Choroid plexus epithelial cell (primary cell): ENCODE data around the gene MCEMP1.

Experiments
- DNase-seq: peaks from one replicate; pipeline ENCODE4 v3.0.0-alpha.2; 2010; ENCODE audit warnings: low read depth
- H3K4me3 ChIP-seq: 2 replicates; pipeline ENCODE4 v1.5.1; 2011; ENCODE audit warnings: low read depth, mild to moderate bottlenecking, control low read depth, low read length, moderate library complexity
- TF ChIP-seq, protein P1 (sequence below): conservative IDR thresholded peaks from 2 replicates; pipeline ENCODE4 v1.5.1; 2011; ENCODE audit warnings: low read depth, mild to moderate bottlenecking, control low read depth, inconsistent platforms, low read length, moderate library complexity

Gene MCEMP1, protein sequence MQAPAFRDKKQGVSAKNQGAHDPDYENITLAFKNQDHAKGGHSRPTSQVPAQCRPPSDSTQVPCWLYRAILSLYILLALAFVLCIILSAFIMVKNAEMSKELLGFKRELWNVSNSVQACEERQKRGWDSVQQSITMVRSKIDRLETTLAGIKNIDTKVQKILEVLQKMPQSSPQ

DNA sequence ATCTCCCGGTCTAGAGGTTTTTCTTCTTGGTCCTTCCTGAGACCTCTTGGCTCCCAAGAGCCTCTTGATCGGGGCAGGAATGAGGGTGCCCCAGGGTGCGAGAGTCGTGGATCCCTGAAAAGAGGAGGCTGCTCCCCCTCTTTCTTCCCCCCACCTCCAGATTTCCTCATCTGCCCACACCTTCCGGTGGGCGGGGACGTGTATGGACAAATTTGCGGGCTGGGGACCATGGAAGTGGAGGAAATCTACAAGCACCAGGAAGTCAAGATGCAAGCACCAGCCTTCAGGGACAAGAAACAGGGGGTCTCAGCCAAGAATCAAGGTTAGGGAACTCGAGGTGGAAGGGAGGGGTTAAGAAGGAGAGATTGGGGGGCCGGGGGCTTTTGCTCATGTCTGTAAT is at the start of gene MCEMP1:
TSS of gene MCEMP1 (plus strand) at position 237 of the 400 bp plus-strand sequence. CDS start at position 268, 31 bp downstream.
- DNase-seq, result no peak
- H3K4me3 ChIP-seq, result no peak within 1 kb of the TSS
- TF ChIP-seq, protein P1, sequence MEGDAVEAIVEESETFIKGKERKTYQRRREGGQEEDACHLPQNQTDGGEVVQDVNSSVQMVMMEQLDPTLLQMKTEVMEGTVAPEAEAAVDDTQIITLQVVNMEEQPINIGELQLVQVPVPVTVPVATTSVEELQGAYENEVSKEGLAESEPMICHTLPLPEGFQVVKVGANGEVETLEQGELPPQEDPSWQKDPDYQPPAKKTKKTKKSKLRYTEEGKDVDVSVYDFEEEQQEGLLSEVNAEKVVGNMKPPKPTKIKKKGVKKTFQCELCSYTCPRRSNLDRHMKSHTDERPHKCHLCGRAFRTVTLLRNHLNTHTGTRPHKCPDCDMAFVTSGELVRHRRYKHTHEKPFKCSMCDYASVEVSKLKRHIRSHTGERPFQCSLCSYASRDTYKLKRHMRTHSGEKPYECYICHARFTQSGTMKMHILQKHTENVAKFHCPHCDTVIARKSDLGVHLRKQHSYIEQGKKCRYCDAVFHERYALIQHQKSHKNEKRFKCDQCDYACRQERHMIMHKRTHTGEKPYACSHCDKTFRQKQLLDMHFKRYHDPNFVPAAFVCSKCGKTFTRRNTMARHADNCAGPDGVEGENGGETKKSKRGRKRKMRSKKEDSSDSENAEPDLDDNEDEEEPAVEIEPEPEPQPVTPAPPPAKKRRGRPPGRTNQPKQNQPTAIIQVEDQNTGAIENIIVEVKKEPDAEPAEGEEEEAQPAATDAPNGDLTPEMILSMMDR, result no peak

DNA sequence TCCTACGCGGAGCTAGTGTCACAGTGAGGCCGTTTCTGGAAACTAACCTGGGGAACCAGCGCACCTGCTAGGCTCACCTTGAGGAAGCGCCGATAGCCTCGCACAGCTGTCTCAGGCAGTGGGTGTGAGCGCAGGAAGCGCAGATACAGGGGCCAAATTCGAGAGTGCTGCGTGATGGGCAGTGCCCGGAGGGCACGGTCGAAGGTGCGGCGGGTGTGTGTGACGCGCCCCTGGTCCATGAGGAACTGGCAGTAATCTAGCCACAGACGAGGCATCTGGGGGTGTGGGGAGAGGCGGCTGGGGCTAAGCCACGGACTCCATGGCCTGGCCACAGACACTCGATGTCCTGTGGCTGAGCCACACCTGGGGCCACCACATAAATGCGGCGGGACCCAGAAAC is 49.7 kb upstream of the MCEMP1 start:
- TF ChIP-seq, protein P1, result no peak
- no peak for DNase-seq
- no peak overlapping the region for H3K4me3 ChIP-seq

DNA sequence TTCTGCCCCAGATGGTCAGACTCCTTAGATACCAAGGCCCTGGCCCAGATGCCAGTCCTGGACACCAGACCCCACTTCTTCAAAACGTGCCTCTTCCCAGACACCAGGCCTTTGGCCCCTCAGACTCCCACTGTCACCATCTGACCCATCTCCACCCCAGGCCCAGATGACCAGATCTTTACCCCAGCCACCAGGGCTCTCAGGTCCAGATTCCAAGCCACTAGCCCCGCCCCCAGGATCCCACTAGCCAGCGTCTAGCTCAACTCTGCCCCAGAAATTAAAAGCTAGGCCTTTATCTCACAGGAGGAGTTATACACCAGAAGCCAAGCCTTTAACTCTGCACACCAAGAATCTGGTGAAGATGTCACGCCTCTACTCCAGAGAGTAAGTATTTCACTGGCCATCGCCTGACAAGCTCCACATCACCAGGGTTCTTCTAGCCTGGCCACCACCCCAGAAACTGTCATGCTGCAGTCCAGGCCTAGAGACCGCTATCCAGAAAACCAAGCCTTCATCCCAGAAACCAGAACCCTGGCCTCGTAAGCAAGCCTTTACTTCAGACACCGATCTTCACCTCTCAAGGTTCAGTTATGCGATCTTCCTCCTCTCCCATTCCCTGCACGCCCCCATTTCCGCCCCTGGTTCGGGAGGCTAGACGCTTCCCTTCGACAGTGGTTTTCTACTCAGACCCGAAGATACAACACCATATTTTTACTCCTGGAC is 48.1 kb upstream of the MCEMP1 start:
- H3K4me3 ChIP-seq, result peak overlapping the region; percentile 97
- TF ChIP-seq, protein P1, result no peak
- peak; percentile 5 for DNase-seq

DNA sequence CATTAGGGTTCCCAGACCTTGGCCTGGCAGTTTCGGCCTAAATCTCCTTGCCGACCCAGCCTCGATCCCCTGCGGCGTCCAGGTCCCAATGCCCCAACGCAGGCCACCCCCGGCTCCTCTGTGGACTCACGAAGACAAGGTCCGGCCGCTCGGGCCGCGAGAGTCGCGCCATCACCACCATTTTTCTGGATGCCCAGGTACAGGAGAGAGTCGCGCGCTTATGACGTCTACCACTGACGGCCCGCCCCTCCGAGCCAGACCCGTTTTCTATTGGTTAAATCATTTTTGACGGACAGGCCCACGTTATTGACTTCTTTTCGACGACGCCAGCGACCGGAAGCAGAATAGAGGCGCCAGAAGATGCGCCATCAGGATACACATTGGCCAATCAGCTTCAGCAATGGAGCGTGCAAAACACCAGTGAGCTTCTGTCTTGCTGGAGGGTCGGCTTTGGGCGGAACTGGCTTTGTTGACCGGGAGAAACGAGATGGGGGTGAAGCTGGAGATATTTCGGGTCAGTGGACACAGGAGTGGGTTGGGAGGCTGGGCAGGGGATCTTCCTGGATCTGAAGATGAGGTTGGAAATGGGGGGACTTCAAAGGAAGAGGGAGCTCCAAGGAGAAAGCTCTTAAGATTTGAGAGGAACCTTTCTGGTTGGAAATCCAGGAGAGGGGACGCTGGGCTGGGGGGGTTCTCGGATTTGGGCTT is 47.4 kb upstream of the MCEMP1 start, which contains the start of the genes PET100 and XAB2:
TSS of gene PET100 (plus strand) at position 447 of the 708 bp plus-strand sequence. CDS start at position 488, 41 bp downstream.
TSS of gene XAB2 (minus strand) at position 199 of the 708 bp plus-strand sequence. CDS start at position 181, 18 bp downstream.
- H3K4me3 ChIP-seq, result peak within 1 kb of the TSS; percentile 97
- TF ChIP-seq, protein P1, result no peak
- DNase-seq, result peak; percentile 100

DNA sequence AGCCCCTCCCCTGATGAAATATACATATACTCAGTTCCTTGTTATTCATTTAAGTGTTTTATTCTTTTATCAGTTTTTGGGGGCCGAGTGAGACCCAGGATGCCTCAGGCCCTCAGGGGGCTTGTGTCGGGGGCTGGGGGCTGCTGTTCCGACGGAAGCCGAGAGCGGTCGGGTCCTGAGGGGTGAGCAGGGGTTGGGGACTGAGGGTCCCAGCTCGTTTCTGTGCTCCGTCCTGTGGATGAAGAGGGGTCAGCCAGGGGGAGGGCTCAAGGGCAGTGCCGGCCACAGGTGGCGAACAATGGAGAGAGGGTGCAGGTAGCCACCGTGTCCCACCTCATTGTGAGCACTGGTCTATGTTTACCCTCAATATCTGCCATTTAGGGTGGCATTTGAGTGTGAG is 45.3 kb upstream of the MCEMP1 start:
- H3K4me3 ChIP-seq, result no peak overlapping the region
- TF ChIP-seq, protein P1, result no peak
- no peak for DNase-seq

DNA sequence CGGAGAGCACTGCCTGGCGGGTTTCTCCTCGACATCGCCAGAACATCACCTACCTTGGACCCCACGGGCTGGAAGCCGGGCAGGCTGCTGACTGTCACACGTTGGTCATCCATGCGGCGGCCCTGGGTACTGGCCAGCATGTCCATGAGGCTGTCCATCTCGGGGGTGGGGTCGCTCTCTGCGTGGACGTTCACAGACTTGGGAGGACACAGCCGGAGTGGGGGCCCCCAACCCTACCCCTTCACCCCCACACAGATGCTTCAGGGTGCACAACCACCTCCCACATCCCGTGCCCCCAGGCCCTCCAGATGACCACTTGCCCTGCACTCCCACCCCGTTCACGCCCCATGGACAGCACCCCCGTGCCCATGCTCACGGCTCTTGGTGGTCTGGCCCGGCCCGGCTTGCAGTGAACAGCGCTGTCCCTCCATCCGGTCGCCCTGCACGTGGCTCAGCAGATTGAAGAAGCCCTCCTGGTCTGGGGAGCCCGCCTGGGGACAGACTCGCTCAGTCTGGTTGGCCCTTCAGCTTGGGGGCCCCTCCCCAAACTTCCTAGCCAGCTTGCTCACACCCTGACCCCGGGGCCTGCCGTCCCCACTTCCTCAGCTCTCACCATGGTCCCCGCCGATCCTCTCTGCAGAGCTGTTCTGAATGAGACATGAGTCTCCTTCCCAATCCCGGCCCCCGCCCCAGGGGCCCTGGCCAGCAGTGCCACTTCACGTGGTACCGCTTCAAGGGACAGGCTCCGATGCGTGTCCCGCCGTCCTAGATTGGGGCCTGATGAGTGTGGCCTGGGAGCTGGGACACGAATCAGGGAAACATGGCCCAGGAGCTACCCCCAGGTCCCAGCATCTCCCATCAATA is 44.3 kb upstream of the MCEMP1 start:
- no peak overlapping the region for H3K4me3 ChIP-seq
- TF ChIP-seq, protein P1, result no peak

More for the DNA sequence above, 44.3 kb upstream of the MCEMP1 start:
- DNase-seq, result no peak
